OCI-LY3 (cell line): ENCODE measurements around the gene PFN1.

Experiments used
- H2AFZ ChIP-seq: fragments of 200-600, 300-600 bp; shearing (Covaris generic); 2 replicates; pipeline ENCODE4 v1.6.0; 2014; ENCODE audit warnings: antibody characterized with exemption, low read depth, low read length
- H3K27ac ChIP-seq: fragments of 200-600, 300-600 bp; sonication (generic); 2 replicates; pipeline ENCODE4 v1.5.1; 2014; ENCODE audit warnings: mild to moderate bottlenecking, low read length, moderate library complexity, mixed read lengths
- H3K27me3 ChIP-seq: fragments of 200-600, 300-600 bp; sonication (generic); 2 replicates; pipeline ENCODE4 v1.6.1; 2014; ENCODE audit warnings: low read depth, low read length, mixed read lengths
- H3K36me3 ChIP-seq: fragments of 200-600, 300-600 bp; sonication (generic); replicated peaks from 2 replicates; pipeline ENCODE3; 2014; ENCODE audit warnings: low read depth, low read length, mixed read lengths
- H3K4me1 ChIP-seq: fragments of 300-600, 200-600 bp; sonication (generic); 2 replicates; pipeline ENCODE4 v1.6.1; 2014; ENCODE audit warnings: low read length, mixed read lengths
- H3K4me2 ChIP-seq: fragments of 200-600, 300-600 bp; sonication (generic); 2 replicates; pipeline ENCODE4 v1.6.1; 2014; ENCODE audit warnings: low read length, mixed read lengths
- H3K4me3 ChIP-seq: fragments of 300-600, 200-600 bp; sonication (generic); 2 replicates; pipeline ENCODE4 v1.5.1; 2014; ENCODE audit warnings: antibody characterized with exemption, mild to moderate bottlenecking, low read length, moderate library complexity
- H3K79me2 ChIP-seq: fragments of 300-600, 200-600 bp; shearing (Covaris generic); 2 replicates; pipeline ENCODE4 v1.6.1; 2014; ENCODE audit warnings: mild to moderate bottlenecking, low read length, mixed read lengths
- H3K9ac ChIP-seq: fragments of 300-600, 200-600 bp; shearing (Covaris generic); 2 replicates; pipeline ENCODE4 v1.6.0; 2014; ENCODE audit warnings: mild to moderate bottlenecking, low read length, moderate library complexity
- H3K9me3 ChIP-seq: fragments of 200-600, 300-600 bp; shearing (Covaris generic); 2 replicates; pipeline ENCODE4 v1.6.1; 2014; ENCODE audit warnings: low read length, mixed read lengths; ENCODE audit not compliant: insufficient read depth
- H4K20me1 ChIP-seq: fragments of 200-600, 300-600 bp; sonication (generic); 2 replicates; pipeline ENCODE4 v1.6.1; 2016; ENCODE audit warnings: low read length, mixed read lengths; ENCODE audit not compliant: insufficient read depth
- CTCF ChIP-seq: fragments of 200-600, 300-600 bp; sonication (generic); IDR thresholded peaks from 2 replicates; pipeline ENCODE4 v1.5.1; 2014; ENCODE audit warnings: antibody characterized with exemption, low read length, low read depth
- EZH2phosphoT487 ChIP-seq: fragments of 200-600 bp; shearing (Covaris generic); IDR thresholded peaks from 2 replicates; pipeline ENCODE4 v1.6.1; 2018; ENCODE audit warnings: antibody characterized with exemption, mixed run types, low read depth

Gene PFN1

GRCh38 chr17:4969551-4970173 lies 21.3 kb upstream of the PFN1 start:
- H3K79me2 ChIP-seq: peaks cover 14% of the 10 kb centered on the region
- no peak overlapping the region for H3K9ac ChIP-seq
- H3K9me3 ChIP-seq: no peaks in the 10 kb centered on the region
- TF ChIP-seq CTCF (no peak), EZH2phosphoT487 (no peak)
- H3K4me1 ChIP-seq: peaks cover 18% of the 10 kb centered on the region
- H3K4me3 ChIP-seq: no peak overlapping the region
- no peak overlapping the region for H3K4me2 ChIP-seq
- H4K20me1 ChIP-seq: no peaks in the 10 kb centered on the region
- peaks cover 17% of the 10 kb centered on the region for H3K36me3 ChIP-seq
- no peak overlapping the region for H3K27ac ChIP-seq
- H2AFZ ChIP-seq: no peak overlapping the region
- no peaks in the 10 kb centered on the region for H3K27me3 ChIP-seq

GRCh38 chr17:4969047-4969550 lies 20.8 kb upstream of the PFN1 start:
- no peak overlapping the region for H2AFZ ChIP-seq
- H3K4me3 ChIP-seq: no peak overlapping the region
- H3K4me1 ChIP-seq: peaks cover 18% of the 10 kb centered on the region
- H3K9me3 ChIP-seq: no peaks in the 10 kb centered on the region
- H3K27me3 ChIP-seq: no peaks in the 10 kb centered on the region
- H3K27ac ChIP-seq: no peak overlapping the region
- no peak overlapping the region for H3K4me2 ChIP-seq
- H3K79me2 ChIP-seq: peaks cover 14% of the 10 kb centered on the region
- no peaks in the 10 kb centered on the region for H4K20me1 ChIP-seq
- TF ChIP-seq EZH2phosphoT487: no peak
- TF ChIP-seq CTCF: no peak
- H3K36me3 ChIP-seq: peaks cover 17% of the 10 kb centered on the region
- H3K9ac ChIP-seq: no peak overlapping the region

GRCh38 chr17:4968486-4969046 lies 20.2 kb upstream of the PFN1 start:
- Histone ChIP-seq H3K4me1 (peaks cover 18% of the 10 kb centered on the region), H3K4me2 (peak overlapping the region; percentile 98), H3K79me2 (peaks cover 14% of the 10 kb centered on the region), H3K4me3 (peak overlapping the region; percentile 99), H3K27ac (no peak overlapping the region), H3K27me3 (no peaks in the 10 kb centered on the region), H2AFZ (no peak overlapping the region), H3K9ac (peak overlapping the region; percentile 86), H3K36me3 (peaks cover 17% of the 10 kb centered on the region), H4K20me1 (no peaks in the 10 kb centered on the region), H3K9me3 (no peaks in the 10 kb centered on the region)
- TF ChIP-seq EZH2phosphoT487 (no peak), CTCF (no peak)

GRCh38 chr17:4967539-4968485 lies 19.5 kb upstream of the PFN1 start, which contains the start of gene SPAG7:
TSS of gene SPAG7 (minus strand) at chr17:4967817. CDS start at chr17:4967804, 13 bp downstream.
- Histone ChIP-seq H3K9me3 (no peaks in the 10 kb centered on the region), H2AFZ (peak within 1 kb of the TSS; percentile 61; the same call in 1 of the 2 replicates), H3K4me2 (peak within 1 kb of the TSS; percentile 98), H3K36me3 (peaks cover 17% of the 10 kb centered on the region), H3K27ac (peak within 1 kb of the TSS; percentile 99), H3K9ac (peak within 1 kb of the TSS; percentile 86), H3K27me3 (no peaks in the 10 kb centered on the region), H3K79me2 (peaks cover 14% of the 10 kb centered on the region), H4K20me1 (no peaks in the 10 kb centered on the region), H3K4me1 (peaks cover 18% of the 10 kb centered on the region), H3K4me3 (peak within 1 kb of the TSS; percentile 99)
- no peak for TF ChIP-seq EZH2phosphoT487
- TF ChIP-seq CTCF: no peak
